Kidney glomerular epithelial cell (primary cell): Measurements from ENCODE around the gene TDO2.
"Not testable (repeated sequence)": the region's sequence is repeated elsewhere in the genome, so short reads cannot be mapped to it uniquely, and the experiment has no call there.

ENCODE experiments used
- DNase-seq: peaks from one replicate; lab custom pipeline; 2025; lab: John Stamatoyannopoulos, UW

Gene TDO2

GRCh38 chr4:155907556-155907955 is 4.1 kb downstream of the TDO2 start:
- no peak for DNase-seq

GRCh38 chr4:155908187-155909139 is 5.0 kb downstream of the TDO2 start:
- no peak for DNase-seq

GRCh38 chr4:155909615-155910226 is 6.2 kb downstream of the TDO2 start:
- DNase-seq: no peak

GRCh38 chr4:155911905-155912304 is 8.4 kb downstream of the TDO2 start:
- DNase-seq: no peak

- peak; percentile 3 for DNase-seq
Observed at GRCh38 chr4:155914782-155915181, 11.3 kb downstream of the TDO2 start.

GRCh38 chr4:155921597-155921996 is 18.1 kb downstream of the TDO2 start:
- DNase-seq: no peak

GRCh38 chr4:155924637-155925036 is 21.1 kb downstream of the TDO2 start:
- DNase-seq: no peak

- no peak for DNase-seq
Observed at GRCh38 chr4:155929833-155930232, 26.3 kb downstream of the TDO2 start.

GRCh38 chr4:155930330-155930729 is 26.8 kb downstream of the TDO2 start:
- DNase-seq: no peak

GRCh38 chr4:155931634-155932033 is 28.1 kb downstream of the TDO2 start:
- DNase-seq: no peak

- DNase-seq: not testable (repeated sequence)
Observed at GRCh38 chr4:155934634-155935033, 31.1 kb downstream of the TDO2 start.

- no peak for DNase-seq
Observed at GRCh38 chr4:155935389-155935986, 32.0 kb downstream of the TDO2 start.

- no peak for DNase-seq
Observed at GRCh38 chr4:155941085-155941790, 37.7 kb downstream of the TDO2 start.

GRCh38 chr4:155941820-155942219 is 38.3 kb downstream of the TDO2 start:
- DNase-seq: no peak

GRCh38 chr4:155943605-155944291 is 40.3 kb downstream of the TDO2 start:
- DNase-seq: no peak

GRCh38 chr4:155944516-155944915 is 41.0 kb downstream of the TDO2 start:
- no peak for DNase-seq

GRCh38 chr4:155946486-155946885 is 43.0 kb downstream of the TDO2 start:
- DNase-seq: peak; percentile 26

GRCh38 chr4:155948541-155948940 is 45.0 kb downstream of the TDO2 start:
- DNase-seq: no peak

- DNase-seq: no peak
Observed at GRCh38 chr4:155950461-155950860, 47.0 kb downstream of the TDO2 start.

- DNase-seq: peak; percentile 63
Observed at GRCh38 chr4:155952501-155952901, 49.0 kb downstream of the TDO2 start.
